DOHH2 (cell line): ENCODE measurements around the gene RTN4IP1.
"Not testable (repeated sequence)": the region's sequence is repeated elsewhere in the genome, so short reads cannot be mapped to it uniquely, and the experiment has no call there.

Experiments
- H3F3A ChIP-seq: fragments of 200-600 bp; sonication (generic), shearing (Covaris generic); 2 replicates; pipeline ENCODE4 v1.6.0; 2016; ENCODE audit warnings: antibody characterized with exemption, mild to moderate bottlenecking; ENCODE audit not compliant: control insufficient read depth, insufficient read depth
- H3K27ac ChIP-seq: fragments of 200-600 bp; sonication (generic); 2 replicates; pipeline ENCODE4 v1.5.1; 2014; ENCODE audit warnings: low read depth, mild to moderate bottlenecking, low read length, moderate library complexity
- H3K27me3 ChIP-seq: fragments of 200-600 bp; sonication (generic); 2 replicates; pipeline ENCODE4 v1.6.1; 2014; ENCODE audit warnings: mild to moderate bottlenecking, low read length, mixed read lengths; ENCODE audit not compliant: control insufficient read depth
- H3K36me3 ChIP-seq: fragments of 200-600 bp; sonication (generic); 2 replicates; pipeline ENCODE4 v1.6.1; 2014; ENCODE audit warnings: mild to moderate bottlenecking, low read length, moderate library complexity, mixed read lengths; ENCODE audit not compliant: control insufficient read depth
- H3K4me1 ChIP-seq: fragments of 200-600 bp; sonication (generic); 2 replicates; pipeline ENCODE4 v1.6.1; 2014; ENCODE audit warnings: mild to moderate bottlenecking, low read length, mixed read lengths; ENCODE audit not compliant: control insufficient read depth
- H3K4me2 ChIP-seq: fragments of 200-600 bp; sonication (generic); 2 replicates; pipeline ENCODE4 v1.6.0; 2014; ENCODE audit warnings: mild to moderate bottlenecking, low read length, moderate library complexity
- H3K4me3 ChIP-seq: fragments of 200-600 bp; sonication (generic); 2 replicates; pipeline ENCODE4 v1.5.1; 2014; ENCODE audit warnings: mild to moderate bottlenecking, low read length, mixed read lengths
- H3K79me2 ChIP-seq: fragments of 200-600 bp; sonication (generic); 2 replicates; pipeline ENCODE4 v1.6.1; 2014; ENCODE audit warnings: mild to moderate bottlenecking, low read length, mixed read lengths; ENCODE audit not compliant: control insufficient read depth
- H3K9me2 ChIP-seq: fragments of 200-600 bp; sonication (generic); replicated peaks from 2 replicates; pipeline ENCODE4 v1.6.1; 2014; ENCODE audit warnings: mild to moderate bottlenecking, low read length, mixed read lengths; ENCODE audit not compliant: control insufficient read depth
- H3K9me3 ChIP-seq: fragments of 200-600 bp; sonication (generic); 2 replicates; pipeline ENCODE4 v1.6.1; 2014; ENCODE audit warnings: antibody characterized with exemption, low read length, mixed read lengths; ENCODE audit not compliant: control insufficient read depth, insufficient read depth
- H4K20me1 ChIP-seq: fragments of 200-600 bp; sonication (generic); 2 replicates; pipeline ENCODE4 v1.6.0; 2014; ENCODE audit warnings: low read depth, mild to moderate bottlenecking, antibody characterized with exemption, low read length, moderate library complexity; ENCODE audit not compliant: control insufficient read depth, insufficient read depth
- CTCF ChIP-seq: fragments of 200-600 bp; sonication (generic); IDR thresholded peaks from one replicate; pipeline ENCODE4 v1.5.1; 2014; ENCODE audit warnings: antibody characterized with exemption, mild to moderate bottlenecking, low read depth, low read length; ENCODE audit not compliant: poor library complexity, severe bottlenecking
- EZH2phosphoT487 ChIP-seq: fragments of 200-600 bp; sonication (generic); IDR thresholded peaks from 2 replicates; pipeline ENCODE4 v1.6.1; 2017; ENCODE audit warnings: borderline replicate concordance, mild to moderate bottlenecking, antibody characterized with exemption, low read length, moderate library complexity, mixed read lengths

Gene RTN4IP1

GRCh38 chr6:106600329-106600728 is 29.0 kb downstream of the RTN4IP1 start:
- Histone ChIP-seq H3K4me1 (peaks cover 11% of the 10 kb centered on the region), H4K20me1 (no peaks in the 10 kb centered on the region), H3K9me3 (no peaks in the 10 kb centered on the region), H3K4me2 (no peak overlapping the region), H3K9me2 (no peaks in the 10 kb centered on the region), H3F3A (no peaks in the 10 kb centered on the region), H3K27me3 (no peaks in the 10 kb centered on the region), H3K79me2 (no peaks in the 10 kb centered on the region), H3K27ac (no peak overlapping the region), H3K36me3 (peaks cover 36% of the 10 kb centered on the region), H3K4me3 (no peak overlapping the region)
- no peak for TF ChIP-seq CTCF
- no peak for TF ChIP-seq EZH2phosphoT487

GRCh38 chr6:106599440-106599839 is 29.9 kb downstream of the RTN4IP1 start:
- Histone ChIP-seq H3K9me3 (no peaks in the 10 kb centered on the region), H3K79me2 (no peaks in the 10 kb centered on the region), H4K20me1 (no peaks in the 10 kb centered on the region), H3K36me3 (peaks cover 31% of the 10 kb centered on the region), H3K4me1 (peaks cover 8% of the 10 kb centered on the region), H3K27ac (no peak overlapping the region), H3K27me3 (no peaks in the 10 kb centered on the region), H3K4me3 (no peak overlapping the region), H3K4me2 (no peak overlapping the region), H3K9me2 (no peaks in the 10 kb centered on the region), H3F3A (no peaks in the 10 kb centered on the region)
- no peak for TF ChIP-seq CTCF
- TF ChIP-seq EZH2phosphoT487 = no peak

- Histone ChIP-seq H3K27ac (no peak overlapping the region), H3K4me3 (no peak overlapping the region), H3K79me2 (no peaks in the 10 kb centered on the region), H3K4me1 (no peaks in the 10 kb centered on the region), H3K27me3 (no peaks in the 10 kb centered on the region), H3K9me3 (no peaks in the 10 kb centered on the region), H4K20me1 (no peaks in the 10 kb centered on the region), H3K9me2 (no peaks in the 10 kb centered on the region), H3F3A (peaks cover 4% of the 10 kb centered on the region; the same call in 1 of the 2 replicates), H3K36me3 (peaks cover 30% of the 10 kb centered on the region), H3K4me2 (no peak overlapping the region)
- TF ChIP-seq CTCF (no peak), EZH2phosphoT487 (no peak)
These were observed 38.0 kb downstream of the RTN4IP1 start for GRCh38 chr6:106591111-106591825.

GRCh38 chr6:106588937-106589336 is 40.4 kb downstream of the RTN4IP1 start:
- H3F3A ChIP-seq, H3K27me3 ChIP-seq, H3K9me2 ChIP-seq, H3K27ac ChIP-seq, H3K4me3 ChIP-seq, H3K79me2 ChIP-seq, H3K4me2 ChIP-seq, H3K9me3 ChIP-seq, H3K4me1 ChIP-seq, H4K20me1 ChIP-seq: not testable (repeated sequence)
- peaks cover 40% of the 10 kb centered on the region for H3K36me3 ChIP-seq
